ENCODE data around the gene CD300LG.
"Not testable (repeated sequence)": the region's sequence is repeated elsewhere in the genome, so short reads cannot be mapped to it uniquely, and the experiment has no call there.

Gene CD300LG

DNA sequence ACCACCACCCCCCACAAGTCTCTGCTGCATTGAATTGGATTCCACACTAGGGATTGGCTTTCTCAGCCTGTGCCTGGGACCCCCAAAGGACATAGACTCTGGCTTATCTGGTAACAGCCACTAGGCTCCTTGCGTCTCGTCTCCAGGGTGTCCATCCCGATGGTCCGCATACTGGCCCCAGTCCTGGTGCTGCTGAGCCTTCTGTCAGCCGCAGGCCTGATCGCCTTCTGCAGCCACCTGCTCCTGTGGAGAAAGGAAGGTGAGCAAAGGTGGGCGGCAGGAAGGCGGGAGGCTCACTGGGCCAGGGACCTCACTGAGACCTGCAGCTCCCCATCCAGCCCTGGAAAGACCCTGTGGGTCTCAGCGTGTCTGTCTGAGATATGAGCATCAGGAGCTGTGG is 8.1 kb downstream of the CD300LG start:
- no peak for DNase-seq (ENCODE audit: low spot score)

DNA sequence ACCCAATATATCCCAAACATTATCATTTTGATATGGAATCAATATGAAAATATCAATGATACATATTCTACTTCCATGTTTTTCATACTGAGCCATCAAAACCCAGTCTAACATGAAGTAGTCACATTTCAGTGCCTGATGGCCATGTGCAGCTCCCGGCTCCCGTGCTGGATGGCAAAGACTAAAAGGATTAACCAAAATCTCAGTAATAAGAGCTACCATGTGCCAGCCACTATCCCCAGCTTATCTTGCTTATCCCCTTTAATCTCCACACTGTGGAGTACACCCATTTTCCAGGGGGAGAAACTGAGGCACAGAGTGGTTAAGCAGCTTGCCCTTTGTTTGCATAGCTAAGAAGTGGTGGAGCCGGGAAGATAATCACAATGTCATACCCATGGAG is 9.2 kb downstream of the CD300LG start:
- no peak for DNase-seq (ENCODE audit: low spot score)

DNA sequence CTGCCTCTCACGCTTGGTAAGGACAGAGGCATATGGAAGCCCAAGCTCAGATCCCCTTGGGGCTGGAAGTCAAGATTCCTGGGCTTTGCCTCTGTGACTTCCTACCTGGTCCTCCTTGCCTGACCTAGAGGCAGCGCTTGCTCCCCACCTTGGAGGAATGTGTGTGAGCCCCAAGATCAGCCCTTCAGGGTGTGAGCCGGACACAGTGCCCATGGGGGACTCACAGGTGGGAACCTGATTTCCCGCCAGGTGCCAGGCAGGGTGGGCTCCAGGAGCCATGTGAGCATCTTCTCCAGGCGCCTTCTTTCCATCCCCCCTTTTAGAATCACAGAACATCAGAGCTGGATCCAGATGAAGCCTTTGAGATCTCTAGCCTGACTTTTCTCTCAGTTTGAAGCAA is 10.2 kb downstream of the CD300LG start:
- no peak for DNase-seq (ENCODE audit: low spot score)

DNA sequence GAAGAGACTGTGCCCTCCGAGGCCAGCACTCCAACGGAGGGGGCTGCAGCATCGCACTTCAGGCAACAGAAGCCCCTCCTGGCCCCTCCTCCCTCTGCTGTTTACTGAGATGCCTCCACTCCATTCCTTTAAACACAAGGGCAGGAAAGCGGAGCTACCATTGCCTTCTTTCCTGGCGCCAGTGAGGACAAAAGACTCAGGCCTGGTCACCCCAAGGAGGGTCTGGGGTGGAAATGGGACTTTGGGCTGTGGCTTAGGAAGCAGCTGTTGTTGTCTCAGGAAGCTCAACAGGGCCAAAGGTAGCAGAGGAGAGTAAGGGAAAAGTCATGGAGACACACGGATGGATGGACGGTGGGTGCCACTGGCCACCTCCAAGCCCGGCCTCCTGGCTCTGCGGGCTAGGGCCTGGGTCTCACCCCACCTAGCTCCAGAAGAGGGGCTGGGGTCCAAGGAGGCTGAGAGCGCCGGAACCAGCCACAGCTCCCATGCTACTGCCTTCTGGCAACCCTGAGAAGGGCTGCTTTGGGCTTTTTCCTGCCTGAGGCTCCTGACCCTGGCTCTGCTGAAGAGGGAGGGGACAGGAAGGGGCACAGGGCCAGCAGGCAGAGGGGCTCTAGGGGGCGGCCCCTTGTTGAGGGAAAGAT is 11.1 kb downstream of the CD300LG start:
- DNase-seq (ENCODE audit: low spot score): no peak

DNA sequence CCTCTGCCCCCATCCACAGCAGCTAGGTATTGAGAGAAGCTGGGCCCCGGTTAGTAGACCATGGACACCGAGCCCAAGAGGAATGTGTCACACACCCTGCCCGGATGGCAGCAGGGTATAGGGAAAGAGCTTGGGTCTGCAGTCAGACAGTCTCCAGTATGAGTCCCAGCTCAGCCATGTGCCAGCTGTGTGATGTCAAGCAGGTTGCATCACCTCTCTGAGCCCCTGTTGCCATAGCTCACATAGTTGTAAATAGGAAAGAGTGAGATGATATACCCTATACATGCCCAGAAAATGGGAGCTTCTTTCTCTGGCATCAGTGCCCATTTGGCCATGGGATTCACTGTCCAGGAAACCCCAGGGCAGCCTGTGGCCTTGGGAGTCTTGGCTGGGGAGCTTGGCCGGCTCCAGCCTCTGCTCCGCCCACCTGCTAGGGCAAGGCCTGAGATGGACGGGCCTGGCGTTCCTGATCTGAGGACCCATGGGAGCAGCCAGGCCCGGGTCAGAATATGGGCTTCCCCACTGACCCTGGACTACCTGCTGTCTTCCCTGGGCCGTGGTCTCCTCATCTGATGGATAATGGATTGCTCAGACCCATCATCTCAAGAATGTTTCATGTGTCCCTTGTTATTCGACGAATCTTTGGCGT is 13.2 kb downstream of the CD300LG start:
- no peak for DNase-seq (ENCODE audit: low spot score)

DNA sequence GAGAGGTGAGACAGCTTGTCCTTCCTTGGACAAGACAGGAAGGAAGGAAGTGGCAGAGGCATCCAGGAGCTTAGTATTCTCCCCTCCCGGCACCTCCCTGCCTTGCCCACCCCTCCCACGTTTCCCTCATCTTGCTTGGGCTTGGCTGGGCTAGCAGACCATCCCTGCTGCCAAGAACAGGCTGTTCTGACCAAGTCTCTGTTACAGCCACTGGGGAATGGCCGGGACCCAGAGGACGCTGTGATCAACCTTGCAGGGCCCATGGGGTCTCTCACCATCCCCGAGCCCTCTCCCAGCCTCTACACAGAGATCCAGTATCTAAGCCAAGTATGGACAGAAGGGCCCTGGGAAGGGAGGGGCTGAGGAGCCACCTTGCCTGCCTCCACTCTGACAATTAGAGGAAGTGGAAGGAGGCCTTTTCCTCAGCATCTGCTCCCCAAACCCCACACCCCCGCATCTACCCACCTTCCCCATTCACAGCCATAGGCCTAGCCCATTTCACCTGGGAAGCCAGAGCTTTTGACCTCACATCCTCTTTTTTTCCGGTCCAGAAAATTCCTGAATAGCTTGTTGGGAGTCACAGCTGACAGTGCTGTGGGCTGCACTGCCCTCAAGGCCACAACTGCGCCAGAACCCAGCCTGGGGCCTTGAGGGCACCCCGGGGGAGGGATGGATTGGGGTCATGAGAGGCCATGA is 14.1 kb downstream of the CD300LG start:
- no peak for DNase-seq (ENCODE audit: low spot score)

DNA sequence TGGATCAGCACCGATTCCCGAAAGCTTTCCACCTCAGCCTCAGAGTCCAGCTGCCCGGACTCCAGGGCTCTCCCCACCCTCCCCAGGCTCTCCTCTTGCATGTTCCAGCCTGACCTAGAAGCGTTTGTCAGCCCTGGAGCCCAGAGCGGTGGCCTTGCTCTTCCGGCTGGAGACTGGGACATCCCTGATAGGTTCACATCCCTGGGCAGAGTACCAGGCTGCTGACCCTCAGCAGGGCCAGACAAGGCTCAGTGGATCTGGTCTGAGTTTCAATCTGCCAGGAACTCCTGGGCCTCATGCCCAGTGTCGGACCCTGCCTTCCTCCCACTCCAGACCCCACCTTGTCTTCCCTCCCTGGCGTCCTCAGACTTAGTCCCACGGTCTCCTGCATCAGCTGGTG is 15.0 kb downstream of the CD300LG start:
- DNase-seq (ENCODE audit: low spot score): no peak

DNA sequence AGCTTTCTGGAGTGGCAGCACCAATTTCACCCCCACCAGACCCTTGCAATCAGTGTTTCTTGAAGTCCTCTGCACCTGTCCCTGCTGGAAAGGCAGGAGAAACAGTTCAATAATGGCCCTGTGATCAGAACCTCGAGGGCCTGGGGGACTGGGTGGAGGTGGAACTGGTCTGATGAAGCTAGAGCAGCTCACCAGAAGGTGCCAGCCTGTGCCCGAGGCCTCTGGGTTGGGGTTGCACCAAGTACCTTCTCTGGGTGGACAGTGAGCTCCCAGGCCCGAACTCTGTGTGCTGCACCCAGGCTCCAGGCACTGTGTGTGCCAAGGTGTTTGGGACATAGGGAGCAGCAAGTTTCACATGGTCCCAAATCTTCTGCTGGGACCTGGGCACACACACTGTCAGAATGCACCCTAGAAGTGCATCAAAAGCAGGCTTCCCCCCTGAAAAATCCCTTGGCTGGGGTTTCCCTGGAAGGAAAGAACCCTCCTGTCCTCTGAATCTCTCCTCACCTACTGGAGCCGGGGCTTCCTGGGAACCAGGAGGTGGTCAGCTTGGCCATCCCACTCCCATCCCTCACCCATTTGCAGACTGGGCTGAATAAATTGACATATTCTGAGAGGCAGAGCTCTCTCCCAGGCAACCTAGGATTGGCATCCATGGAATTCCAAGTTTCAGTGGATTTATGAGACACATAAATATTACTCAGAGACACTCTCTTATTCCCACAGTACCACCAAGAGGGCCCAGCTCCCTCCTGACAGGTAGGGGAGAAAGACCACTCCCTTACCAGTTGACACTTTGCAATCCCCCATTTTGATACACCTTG is 17.4 kb downstream of the CD300LG start:
- DNase-seq (ENCODE audit: low spot score): no peak

DNA sequence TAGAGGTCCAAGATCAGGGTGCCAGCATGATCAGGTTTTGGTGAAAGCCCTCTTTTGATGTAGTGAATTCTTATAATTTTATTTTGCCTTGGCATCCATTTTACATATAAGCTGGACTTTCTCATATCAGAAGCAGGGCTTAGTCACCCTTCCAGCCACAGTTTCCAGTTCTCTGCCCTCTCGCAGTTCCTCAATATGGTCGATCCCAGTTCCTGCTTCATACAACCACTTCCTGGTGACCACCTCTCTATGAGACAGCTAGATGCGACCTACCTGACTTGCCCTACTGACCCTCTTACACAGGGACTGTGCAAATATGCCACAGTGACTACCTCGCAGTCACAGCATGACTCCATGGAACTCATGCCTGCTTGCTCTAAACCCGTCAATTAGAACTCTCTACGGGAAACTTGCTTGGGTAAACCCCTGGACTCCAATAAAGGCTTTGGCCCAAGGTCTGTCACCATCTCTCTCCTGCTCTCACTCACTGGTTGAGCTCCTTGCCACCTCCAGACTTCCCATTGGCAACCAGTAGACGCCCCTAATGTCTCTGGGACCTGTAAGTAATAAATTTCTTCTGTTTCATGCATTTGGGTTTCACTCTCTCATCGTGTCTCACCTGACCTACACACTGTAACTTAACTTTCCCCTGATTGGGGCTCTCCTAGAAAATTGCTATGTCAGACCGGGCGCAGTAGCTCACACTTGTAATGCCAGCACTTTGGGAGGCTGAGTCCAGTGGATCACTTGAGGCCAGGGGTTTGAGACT is 21.4 kb downstream of the CD300LG start:
- no peak for DNase-seq (ENCODE audit: low spot score)

DNA sequence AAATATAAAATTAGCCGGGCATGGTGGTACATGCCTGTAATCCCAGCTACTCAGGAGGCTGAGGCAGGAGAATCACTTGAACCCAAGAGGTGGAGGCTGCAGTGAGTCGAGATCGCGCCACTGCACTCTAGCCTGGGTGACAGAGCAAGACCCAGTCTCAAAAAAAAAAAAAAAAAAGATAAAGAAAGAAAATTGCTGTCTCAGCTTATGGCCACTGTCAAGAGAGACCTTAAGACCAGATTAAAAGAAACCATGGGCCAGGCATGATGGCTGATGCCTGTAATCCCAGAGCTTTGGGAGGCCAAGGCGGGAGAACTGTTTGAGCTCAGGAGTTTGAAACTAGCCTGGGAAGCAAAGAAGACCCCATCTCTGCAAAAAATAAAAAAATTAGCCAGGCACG is 22.1 kb downstream of the CD300LG start:
- DNase-seq (ENCODE audit: low spot score): not testable (repeated sequence)

DNA sequence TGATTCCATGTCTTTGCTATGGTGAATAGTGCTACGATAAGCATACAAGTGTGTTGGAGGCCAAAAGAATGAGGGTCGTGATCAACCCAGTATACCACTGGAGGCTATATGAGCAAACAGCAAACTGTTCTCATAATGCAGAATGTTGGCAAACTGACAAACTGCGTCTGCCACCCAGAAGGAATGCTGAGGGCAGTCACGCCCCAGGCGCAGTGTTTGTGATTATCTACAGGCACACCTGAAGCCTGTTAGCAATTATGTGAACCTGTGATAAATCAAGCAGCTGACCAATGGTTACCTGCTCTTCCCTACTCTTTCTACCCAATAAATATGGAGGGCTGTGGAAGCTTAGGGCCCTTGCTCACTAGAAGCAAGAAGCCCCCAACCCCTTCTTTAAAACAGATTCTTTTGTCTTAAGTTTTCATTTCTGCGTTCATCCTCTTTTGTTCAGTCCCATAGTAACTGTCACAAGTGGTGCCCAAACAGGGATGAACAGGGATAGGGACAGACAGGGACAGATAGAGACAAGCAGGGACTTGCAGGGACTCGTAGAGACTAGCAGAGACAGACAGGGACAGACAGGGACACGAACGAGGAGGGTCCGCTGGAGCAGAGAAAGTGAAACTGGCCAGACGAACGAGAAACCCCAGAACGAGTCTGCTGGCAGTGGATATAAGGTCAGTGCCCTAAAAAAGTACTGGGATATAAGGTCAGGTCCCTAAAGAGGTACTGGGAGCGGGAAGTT is 25.1 kb downstream of the CD300LG start:
- peak; percentile 25 for DNase-seq (ENCODE audit: low spot score)

DNA sequence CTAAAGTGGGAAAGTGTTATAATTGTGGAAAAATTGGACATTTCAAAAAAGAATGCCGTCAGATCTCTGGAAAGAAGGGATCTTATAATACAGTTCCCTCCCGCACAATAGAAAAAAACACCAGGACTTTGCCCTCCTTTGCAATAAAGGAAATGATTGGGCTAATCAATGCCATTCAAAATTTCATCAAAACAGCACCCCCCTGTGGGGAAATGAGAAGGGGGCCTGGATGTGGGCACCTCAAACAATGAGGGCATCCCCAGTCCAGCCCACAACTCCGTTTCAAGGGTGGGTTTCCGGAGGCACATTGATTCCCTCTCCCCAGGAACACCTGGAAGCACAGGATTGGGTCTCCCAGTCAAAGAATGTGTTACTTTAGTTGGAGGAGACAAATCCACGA is 26.1 kb downstream of the CD300LG start:
- DNase-seq (ENCODE audit: low spot score): no peak

DNA sequence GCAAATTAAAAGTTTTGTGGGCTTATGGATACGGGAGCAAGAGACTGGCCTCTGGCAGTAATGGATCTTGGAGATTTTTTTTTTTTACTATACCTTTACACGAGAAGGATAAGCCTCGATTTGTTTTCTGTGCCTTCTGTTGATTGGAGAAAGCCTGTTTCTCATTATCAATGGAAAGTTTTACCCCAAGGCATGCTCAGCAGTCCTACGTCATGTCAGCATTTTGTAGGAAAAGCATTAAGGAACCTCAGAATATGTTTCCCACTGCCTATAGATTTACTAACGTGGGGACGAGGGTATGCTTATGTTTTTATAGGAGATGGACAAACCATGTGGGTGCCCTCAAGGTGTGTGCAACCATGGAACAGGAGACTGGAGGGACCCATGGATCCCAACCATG is 26.8 kb downstream of the CD300LG start:
- no peak for DNase-seq (ENCODE audit: low spot score)

DNA sequence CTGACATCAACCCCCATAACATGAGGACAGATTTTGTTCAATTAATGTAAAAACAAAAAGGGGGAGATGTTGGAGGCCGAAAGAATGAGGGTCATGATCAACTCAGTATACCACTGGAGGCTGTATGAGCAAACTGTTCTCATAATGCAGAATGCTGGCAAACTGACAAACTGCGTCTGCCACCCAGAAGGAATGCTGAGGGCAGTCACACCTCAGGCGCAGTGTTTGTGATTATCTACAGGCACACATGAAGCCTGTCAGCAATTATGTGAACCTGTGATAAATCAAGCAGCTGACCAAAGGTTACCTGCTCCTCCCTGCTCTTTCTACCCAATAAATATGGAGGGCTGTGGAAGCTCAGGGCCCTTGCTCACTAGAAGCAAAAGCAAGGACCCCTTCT is 27.3 kb downstream of the CD300LG start:
- no peak for DNase-seq (ENCODE audit: low spot score)

DNA sequence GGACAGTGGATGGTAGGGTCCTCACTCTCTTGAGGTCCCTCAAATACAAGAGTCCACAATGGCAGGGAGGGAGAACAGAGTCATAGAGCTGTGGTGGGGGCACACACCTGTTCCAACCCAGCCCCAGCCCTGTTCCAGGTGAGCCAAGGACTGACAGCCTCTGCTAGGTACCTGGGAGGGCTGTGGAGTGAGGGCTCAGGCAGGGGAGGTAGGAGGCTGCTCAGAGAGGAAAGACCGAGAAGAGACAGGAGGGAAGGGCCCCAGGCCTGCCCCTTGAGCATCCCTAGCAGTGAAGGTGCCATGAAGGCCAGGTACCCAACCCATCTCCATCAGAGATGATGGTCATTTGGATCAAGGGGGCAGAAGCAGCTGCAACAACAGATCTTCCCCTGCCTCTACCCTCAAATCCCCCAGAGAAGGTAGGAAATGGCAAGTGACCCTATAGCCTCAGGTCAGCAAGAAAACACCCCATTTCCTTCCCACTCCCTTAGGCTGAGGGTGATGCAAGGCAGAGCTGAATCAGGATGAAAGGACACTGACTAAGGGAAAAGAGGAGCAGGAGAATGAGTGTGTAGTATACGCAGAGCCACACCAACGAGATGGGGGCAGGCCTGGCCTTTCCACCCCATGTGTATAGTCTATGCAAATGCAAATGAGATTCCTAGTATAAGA is 28.6 kb downstream of the CD300LG start:
- DNase-seq (ENCODE audit: low spot score): no peak

DNA sequence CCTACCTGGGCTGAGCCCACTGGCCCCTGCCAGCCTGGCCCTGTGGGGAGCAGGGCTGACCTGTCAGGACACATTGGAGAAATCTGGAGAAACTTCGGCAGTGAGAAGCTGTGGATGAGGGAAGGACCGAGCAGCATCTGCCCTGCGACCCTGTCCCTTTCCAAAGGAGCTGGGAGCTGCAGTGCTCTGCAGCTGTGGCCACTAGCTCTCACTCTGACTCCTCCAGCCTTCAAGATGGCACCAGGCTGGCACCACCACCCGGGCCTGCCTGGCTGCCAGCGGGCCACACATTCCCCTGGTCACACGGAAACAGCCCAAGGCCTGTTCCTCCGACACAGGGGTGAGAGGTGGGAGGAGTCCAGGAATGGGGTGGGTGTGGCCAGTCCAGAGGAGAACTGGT is 30.1 kb downstream of the CD300LG start:
- no peak for DNase-seq (ENCODE audit: low spot score)

DNA sequence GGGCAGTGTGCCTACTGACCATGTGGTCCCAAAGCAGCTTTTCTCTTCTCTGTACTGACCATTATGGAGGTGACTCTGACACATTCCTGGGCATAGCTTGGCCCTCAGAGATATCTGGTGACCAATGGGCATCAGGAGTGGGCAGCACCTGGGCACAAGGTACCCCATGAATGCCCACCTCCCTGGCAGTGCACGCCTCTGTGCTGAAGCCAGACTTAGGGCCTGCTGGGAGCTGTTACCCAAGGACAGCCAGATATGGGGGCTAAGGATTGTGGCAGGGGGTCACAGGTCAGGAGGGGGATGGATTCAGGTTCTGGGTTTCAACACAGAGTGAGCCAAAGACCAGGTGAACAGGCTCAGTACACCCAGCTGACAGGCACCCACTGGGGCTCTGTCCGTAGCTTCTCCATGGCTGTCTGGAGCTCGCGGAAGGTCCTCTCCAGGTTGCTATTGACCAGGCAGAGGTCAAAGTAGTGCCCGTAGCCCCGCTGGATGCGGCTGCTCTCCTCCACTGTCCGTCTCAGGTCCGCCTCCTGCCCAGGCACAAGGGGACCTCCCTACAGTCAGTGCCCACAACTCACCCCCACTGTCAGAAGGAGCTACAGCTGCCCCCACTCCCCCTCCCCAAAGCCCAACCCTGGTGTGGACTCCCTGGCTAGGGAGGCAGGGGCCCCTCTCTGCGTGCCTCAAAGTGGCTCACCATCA is 30.6 kb downstream of the CD300LG start:
- no peak for DNase-seq (ENCODE audit: low spot score)

DNA sequence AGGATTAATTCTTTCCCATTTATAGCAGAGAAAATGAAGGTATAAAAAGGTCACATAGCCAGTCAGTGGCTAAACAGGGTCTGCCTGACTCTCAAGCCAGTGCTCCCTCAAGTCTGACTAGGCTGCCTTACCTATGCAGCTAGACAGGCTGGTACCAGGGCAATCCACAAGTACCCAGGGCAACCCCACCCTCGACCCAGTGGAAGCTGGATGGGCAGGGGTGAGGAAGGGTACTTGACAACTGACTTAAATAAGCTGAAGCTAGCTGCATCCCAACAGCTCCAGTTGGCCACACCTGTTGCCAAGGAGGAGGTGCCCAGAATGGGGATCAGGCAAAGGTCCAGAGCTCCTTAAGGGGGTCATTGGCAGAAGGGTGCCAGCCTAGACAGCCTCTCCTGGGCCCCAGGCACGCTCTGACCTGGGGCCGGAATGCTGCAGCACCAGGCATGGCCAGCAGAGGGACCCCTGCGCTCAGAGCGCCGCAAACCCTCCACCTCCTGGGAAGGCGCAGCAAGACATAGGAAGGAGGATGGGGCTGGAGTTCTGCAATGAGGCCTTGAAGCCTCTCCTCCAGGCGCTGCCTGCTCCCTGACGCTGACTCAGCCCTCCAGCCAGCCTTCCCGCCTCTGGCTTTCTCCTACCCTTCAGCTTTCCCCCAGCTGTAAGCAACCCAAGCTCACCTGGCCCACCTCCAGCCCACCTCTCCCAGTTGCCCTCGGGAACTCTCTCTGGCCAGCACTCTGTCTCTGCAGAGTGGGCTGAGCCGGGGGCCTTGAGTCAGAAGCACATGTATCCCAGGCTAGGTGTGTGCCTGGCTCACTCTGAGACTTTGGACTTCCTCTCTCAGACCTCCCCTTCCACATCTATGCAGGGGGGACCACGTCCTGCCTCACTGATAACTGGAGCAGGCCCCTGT is 31.5 kb downstream of the CD300LG start:
- DNase-seq (ENCODE audit: low spot score): peak; percentile 75

Measured in SW480 (cell line).